Upper lobe of left lung (tissue), 6 donors: Measurements from ENCODE around the gene SUMO1. TPM values are rescaled to one million over a fixed set of nuclear protein-coding genes. Genes with fewer than 3 reads are reported as not detected.
A peak's percentile ranks its signal among the peaks of the same experiment; 100 is the strongest.

Source experiments
- ATAC-seq, 2 donors: fragments of 200-7000 bp; cut with Tn5 transposase; one replicate each; pipeline ENCODE4 v1.9.1; 2022; ENCODE audit warnings: mild to moderate bottlenecking in 2 of 2, moderate library complexity in 2 of 2; ENCODE audit not compliant: low FRiP score in 2 of 2
- DNase-seq, 2 donors: peaks; one replicate each; pipeline ENCODE4 v3.0.0-alpha.2; 2019 to 2020
- H3K27ac ChIP-seq, 4 donors: fragments of 200-600 bp; sonication (generic); one replicate each; pipeline ENCODE4 v1.5.1; 2016 to 2019
- H3K27me3 ChIP-seq, 4 donors: fragments of 200-600 bp; sonication (generic); one replicate each; pipeline ENCODE4 v1.5.1; 2017 to 2019
- H3K36me3 ChIP-seq, 4 donors: fragments of 200-600 bp; sonication (generic); one replicate each; pipeline ENCODE4 v1.5.1; 2016 to 2019
- H3K4me1 ChIP-seq, 4 donors: fragments of 200-600 bp; sonication (generic); one replicate each; pipeline ENCODE4 v1.5.1; 2018 to 2019
- H3K4me3 ChIP-seq, 4 donors: fragments of 200-600 bp; sonication (generic); one replicate each; pipeline ENCODE4 v1.5.1; 2017 to 2019; ENCODE audit warnings: mild to moderate bottlenecking in 2 of 4, moderate library complexity in 1 of 4
- H3K9me3 ChIP-seq, 4 donors: fragments of 200-600 bp; sonication (generic); one replicate each; pipeline ENCODE4 v1.5.1; 2018 to 2019
- CTCF ChIP-seq, 6 experiments: fragments of 450-650 bp in 4 of 6; fragments of 200-600 bp in 2 of 6; sonication (generic) in 2 of 6; IDR thresholded peaks; one replicate each; pipeline ENCODE4 v1.5.1; 2016 to 2019; ENCODE audit warnings: antibody characterized with exemption in 6 of 6
- EP300 ChIP-seq, 4 donors: sonication (generic); formaldehyde crosslinking; IDR thresholded peaks; one replicate each; pipeline ENCODE4 v1.5.1; 2017; ENCODE audit warnings: antibody characterized with exemption in 4 of 4, control low read depth in 2 of 4
- POLR2A ChIP-seq, 4 donors: fragments of 450-650 bp; IDR thresholded peaks; one replicate each; pipeline ENCODE4 v1.5.1; 2016 to 2017; ENCODE audit warnings: antibody characterized with exemption in 4 of 4, mild to moderate bottlenecking in 2 of 4
- POLR2AphosphoS5 ChIP-seq, 2 donors: sonication (generic); formaldehyde crosslinking; IDR thresholded peaks; one replicate each; pipeline ENCODE4 v1.5.1; 2017; ENCODE audit warnings: antibody characterized with exemption in 2 of 2
- WGBS, 2 donors: methylation state at CpG; one replicate each; pipeline ENCODE4 v1.1.5; 2017 to 2018; 5-methylcytosine and 5-hydroxymethylcytosine counted together
- total RNA-seq, 6 donors: library from RNA; depleted of rRNA in 4 of 6; stranded (reverse); fragments of >200 nt in 4 of 6; gene quantifications; one replicate each; pipeline versions ENCODE4 v1.1.0 to v1.2.1, GENCODE V29; 2016 to 2021
- donor health status: DM: no; HTN: no; CAD: no; lungs with moderate emphysema.
- donor health status: DM: no; HTN: yes; CAD: no; lungs with severe emphysema.

Gene SUMO1
- total RNA-seq, 6 donors from 2014 or later = 41.1 to 101 (median 59.6) TPM

GRCh38 chr2:202178346-202178958 is 59.9 kb downstream of the SUMO1 start:
- 42 to 49% methylated on average over 7 of the region's 7 CpGs for WGBS, 2 donors
- Histone ChIP-seq H3K27me3 (no peaks in the 10 kb centered on the region), H3K27ac (no peak overlapping the region), H3K9me3 (no peaks in the 10 kb centered on the region), H3K36me3 (no peaks in the 10 kb centered on the region), H3K4me3 (no peak overlapping the region), H3K4me1 (no peaks in the 10 kb centered on the region)
- DNase-seq = peak in 1 of 2 donors; percentile 34
- ATAC-seq = peak; percentile 69 to 87
- TF ChIP-seq CTCF (IDR thresholded peaks at IDR 0.05) (peak; percentile 58 to 82 (median 77)), EP300 (IDR thresholded peaks at IDR 0.05) (no peak)

GRCh38 chr2:202172439-202173211 is 65.8 kb downstream of the SUMO1 start:
- H3K27me3 ChIP-seq = no peaks in the 10 kb centered on the region
- DNase-seq (peak in 1 of 2 donors; percentile 30), ATAC-seq (peak in 1 of 2 donors; percentile 45)
- H3K9me3 ChIP-seq = no peaks in the 10 kb centered on the region
- H3K27ac ChIP-seq = peak overlapping the region in 1 of 4 donors; percentile 7
- H3K36me3 ChIP-seq = no peaks in the 10 kb centered on the region
- H3K4me1 ChIP-seq = peaks cover 0 to 15% (median 7%) of the 10 kb centered on the region in 4 donors
- no peak for TF ChIP-seq POLR2AphosphoS5 (IDR thresholded peaks at IDR 0.05)
- TF ChIP-seq CTCF (IDR thresholded peaks at IDR 0.05) = no peak
- no peak for TF ChIP-seq POLR2A (IDR thresholded peaks at IDR 0.05)
- TF ChIP-seq EP300 (IDR thresholded peaks at IDR 0.05) = no peak
- no peak overlapping the region for H3K4me3 ChIP-seq
- WGBS, 2 donors = 37 to 44% methylated on average over 6 of the region's 6 CpGs

- no peaks in the 10 kb centered on the region for H3K9me3 ChIP-seq
- no peak for TF ChIP-seq CTCF (IDR thresholded peaks at IDR 0.05)
- TF ChIP-seq POLR2AphosphoS5 (IDR thresholded peaks at IDR 0.05) = no peak
- no peak for TF ChIP-seq EP300 (IDR thresholded peaks at IDR 0.05)
- no peak for TF ChIP-seq POLR2A (IDR thresholded peaks at IDR 0.05)
- H3K27me3 ChIP-seq = no peaks in the 10 kb centered on the region
- 22 to 38% methylated on average over 19 to 30 of the region's 32 CpGs for WGBS, 2 donors
- H3K27ac ChIP-seq = no peak overlapping the region
- H3K4me1 ChIP-seq = peaks cover 0 to 15% (median 7%) of the 10 kb centered on the region in 4 donors
- H3K4me3 ChIP-seq = peak overlapping the region in 2 of 4 donors; percentile 25 to 30
- peak in 1 of 2 donors; percentile 15 for ATAC-seq
- peak in 1 of 2 donors; percentile 81 for DNase-seq
- H3K36me3 ChIP-seq = no peaks in the 10 kb centered on the region
These were observed 67.1 kb downstream of the SUMO1 start for GRCh38 chr2:202171241-202171825.

- H3K4me3 ChIP-seq = no peak overlapping the region
- 88 to 95% methylated on average over 8 of the region's 8 CpGs for WGBS, 2 donors
- no peaks in the 10 kb centered on the region for H3K36me3 ChIP-seq
- no peaks in the 10 kb centered on the region for H3K27me3 ChIP-seq
- DNase-seq = no peak
- H3K27ac ChIP-seq = no peak overlapping the region
- H3K4me1 ChIP-seq = peaks cover 0 to 15% (median 7%) of the 10 kb centered on the region in 4 donors
- TF ChIP-seq POLR2AphosphoS5 (IDR thresholded peaks at IDR 0.05) = no peak
- TF ChIP-seq CTCF (IDR thresholded peaks at IDR 0.05) = no peak
- ATAC-seq = no peak
- H3K9me3 ChIP-seq = no peaks in the 10 kb centered on the region
These were observed 68.5 kb downstream of the SUMO1 start for GRCh38 chr2:202169832-202170424.
